Measurements from ENCODE around the gene TLE6.
"Not testable (repeated sequence)": the region's sequence is repeated elsewhere in the genome, so short reads cannot be mapped to it uniquely, and the experiment has no call there.

TLE6 gene

DNA sequence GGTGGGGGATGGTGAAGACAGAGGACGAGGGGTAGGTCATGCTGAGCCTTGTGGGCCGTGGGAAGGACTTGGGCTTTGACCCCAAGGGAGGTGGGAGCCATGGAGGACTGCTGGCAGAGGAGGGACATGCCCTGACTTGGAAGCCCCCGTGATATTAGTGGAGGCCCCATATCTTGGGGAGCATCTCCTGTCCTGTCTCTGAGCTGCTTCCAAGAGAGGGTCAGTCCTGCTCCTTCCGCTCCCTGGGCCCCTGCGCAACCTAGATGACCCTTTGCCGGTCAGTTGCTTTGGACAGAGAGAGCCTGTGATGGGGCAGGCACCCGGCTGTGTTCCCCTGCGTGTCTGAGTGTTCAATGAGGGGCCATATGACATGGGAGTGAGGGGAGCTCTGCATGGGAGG is 5.2 kb downstream of the TLE6 start:
- Mint-ChIP-seq H3K36me3 (no peaks in the 10 kb centered on the region), H3K4me1 (peaks cover 5% of the 10 kb centered on the region), H3K27ac (no peak overlapping the region), H3K9me3 (no peaks in the 10 kb centered on the region), H3K4me3 (no peak overlapping the region), H3K27me3 (peaks cover 60% of the 10 kb centered on the region)
- no peak for DNase-seq
- CTCF ChIA-PET: no interaction called here

- no peak for DNase-seq
- H3K9me3 Mint-ChIP-seq: no peaks in the 10 kb centered on the region
- H3K4me1 Mint-ChIP-seq: peaks cover under 1% of the 10 kb centered on the region
- CTCF ChIA-PET: no interaction called here
- H3K4me3 Mint-ChIP-seq: no peak overlapping the region
- peaks cover 61% of the 10 kb centered on the region for H3K27me3 Mint-ChIP-seq
- H3K36me3 Mint-ChIP-seq: no peaks in the 10 kb centered on the region
- H3K27ac Mint-ChIP-seq: no peak overlapping the region
Observed at GRCh38 chr19:2982983-2983350, 5.6 kb downstream of the TLE6 start.

- DNase-seq: no peak
- no peaks in the 10 kb centered on the region for H3K36me3 Mint-ChIP-seq
- H3K4me3 Mint-ChIP-seq: no peak overlapping the region
- peaks cover 61% of the 10 kb centered on the region for H3K27me3 Mint-ChIP-seq
- CTCF ChIA-PET: no interaction called here
- H3K4me1 Mint-ChIP-seq: no peaks in the 10 kb centered on the region
- no peaks in the 10 kb centered on the region for H3K9me3 Mint-ChIP-seq
- H3K27ac Mint-ChIP-seq: no peak overlapping the region
Observed at GRCh38 chr19:2983351-2984214, 6.2 kb downstream of the TLE6 start.

GRCh38 chr19:2984215-2984528 is 6.8 kb downstream of the TLE6 start:
- Mint-ChIP-seq H3K27ac (no peak overlapping the region), H3K27me3 (peaks cover 67% of the 10 kb centered on the region), H3K9me3 (no peaks in the 10 kb centered on the region), H3K4me3 (no peak overlapping the region), H3K36me3 (no peaks in the 10 kb centered on the region), H3K4me1 (no peaks in the 10 kb centered on the region)
- CTCF ChIA-PET: no interaction called here
- no peak for DNase-seq

- CTCF ChIA-PET: no interaction called here
- Mint-ChIP-seq H3K27ac (no peak overlapping the region), H3K9me3 (no peaks in the 10 kb centered on the region), H3K27me3 (peaks cover 50% of the 10 kb centered on the region), H3K36me3 (no peaks in the 10 kb centered on the region), H3K4me3 (no peak overlapping the region), H3K4me1 (no peaks in the 10 kb centered on the region)
- no peak for DNase-seq
Observed at GRCh38 chr19:2986951-2987524, 9.7 kb downstream of the TLE6 start.

GRCh38 chr19:2987797-2988196 is 10.4 kb downstream of the TLE6 start:
- peaks cover 42% of the 10 kb centered on the region for H3K27me3 Mint-ChIP-seq
- H3K4me1 Mint-ChIP-seq: no peaks in the 10 kb centered on the region
- DNase-seq: no peak
- no peak overlapping the region for H3K4me3 Mint-ChIP-seq
- CTCF ChIA-PET: no interaction called here
- H3K36me3 Mint-ChIP-seq: no peaks in the 10 kb centered on the region
- H3K9me3 Mint-ChIP-seq: no peaks in the 10 kb centered on the region
- H3K27ac Mint-ChIP-seq: no peak overlapping the region

GRCh38 chr19:2988568-2988967 is 11.2 kb downstream of the TLE6 start:
- H3K4me3 Mint-ChIP-seq: no peak overlapping the region
- no peaks in the 10 kb centered on the region for H3K4me1 Mint-ChIP-seq
- no peaks in the 10 kb centered on the region for H3K9me3 Mint-ChIP-seq
- H3K27me3 Mint-ChIP-seq: peaks cover 34% of the 10 kb centered on the region
- CTCF ChIA-PET: no interaction called here
- no peak overlapping the region for H3K27ac Mint-ChIP-seq
- no peak for DNase-seq
- no peaks in the 10 kb centered on the region for H3K36me3 Mint-ChIP-seq

- CTCF ChIA-PET: no interaction called here
- Mint-ChIP-seq H3K4me3 (no peak overlapping the region), H3K36me3 (no peaks in the 10 kb centered on the region), H3K4me1 (no peaks in the 10 kb centered on the region), H3K9me3 (no peaks in the 10 kb centered on the region), H3K27ac (no peak overlapping the region), H3K27me3 (peaks cover 26% of the 10 kb centered on the region)
- DNase-seq: no peak
Observed at GRCh38 chr19:2989236-2989946, 12.0 kb downstream of the TLE6 start.

- H3K27me3 Mint-ChIP-seq, H3K4me3 Mint-ChIP-seq, H3K9me3 Mint-ChIP-seq, H3K27ac Mint-ChIP-seq, H3K36me3 Mint-ChIP-seq, DNase-seq, CTCF ChIA-PET, H3K4me1 Mint-ChIP-seq: not testable (repeated sequence)
Observed at GRCh38 chr19:2992333-2992732, 15.0 kb downstream of the TLE6 start.

DNA sequence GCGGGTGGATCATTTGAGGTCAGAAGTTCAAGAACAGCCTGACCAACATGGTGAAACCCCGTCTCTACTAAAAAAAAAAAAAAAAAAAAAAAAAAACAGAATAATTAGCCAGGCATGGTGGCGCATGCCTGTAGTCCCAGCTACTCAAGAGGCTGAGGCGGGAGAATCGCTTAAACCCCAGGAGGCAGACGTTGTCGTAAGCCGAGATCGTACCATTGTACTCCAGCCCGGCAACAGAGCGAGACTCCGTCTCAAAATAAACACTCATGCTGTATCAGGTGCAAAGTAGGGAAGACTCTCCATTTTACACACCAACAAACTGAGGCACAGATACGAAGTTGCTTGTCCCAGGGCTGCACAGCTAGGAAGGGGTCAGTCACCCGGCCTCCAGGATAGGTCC is 15.6 kb downstream of the TLE6 start:
- H3K27me3 Mint-ChIP-seq: peaks cover 6% of the 10 kb centered on the region
- no peaks in the 10 kb centered on the region for H3K9me3 Mint-ChIP-seq
- CTCF ChIA-PET: no interaction called here
- no peak overlapping the region for H3K27ac Mint-ChIP-seq
- no peak for DNase-seq
- no peaks in the 10 kb centered on the region for H3K36me3 Mint-ChIP-seq
- no peak overlapping the region for H3K4me3 Mint-ChIP-seq
- no peaks in the 10 kb centered on the region for H3K4me1 Mint-ChIP-seq

DNA sequence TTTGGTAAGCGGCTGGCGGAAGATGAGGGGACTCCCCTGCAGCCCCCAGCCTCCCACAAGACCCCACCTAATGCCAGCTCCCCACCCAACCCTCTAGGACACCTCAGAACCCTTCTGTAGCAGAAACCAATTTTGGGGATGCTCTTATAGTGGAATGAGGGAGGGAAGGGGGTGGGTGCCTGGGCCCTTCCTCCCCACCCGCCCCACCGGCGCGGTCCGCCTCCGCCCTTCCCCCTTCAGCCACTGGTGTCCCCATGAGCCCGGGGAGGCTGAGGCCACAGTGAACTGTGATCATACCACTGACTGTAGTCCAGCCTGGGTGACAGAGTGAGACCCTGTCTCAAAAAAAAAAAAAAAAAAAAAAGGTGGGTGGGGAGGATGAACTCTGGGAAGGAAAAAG is 16.2 kb downstream of the TLE6 start:
- H3K36me3 Mint-ChIP-seq: no peaks in the 10 kb centered on the region
- no peak overlapping the region for H3K4me3 Mint-ChIP-seq
- no peaks in the 10 kb centered on the region for H3K9me3 Mint-ChIP-seq

DNA sequence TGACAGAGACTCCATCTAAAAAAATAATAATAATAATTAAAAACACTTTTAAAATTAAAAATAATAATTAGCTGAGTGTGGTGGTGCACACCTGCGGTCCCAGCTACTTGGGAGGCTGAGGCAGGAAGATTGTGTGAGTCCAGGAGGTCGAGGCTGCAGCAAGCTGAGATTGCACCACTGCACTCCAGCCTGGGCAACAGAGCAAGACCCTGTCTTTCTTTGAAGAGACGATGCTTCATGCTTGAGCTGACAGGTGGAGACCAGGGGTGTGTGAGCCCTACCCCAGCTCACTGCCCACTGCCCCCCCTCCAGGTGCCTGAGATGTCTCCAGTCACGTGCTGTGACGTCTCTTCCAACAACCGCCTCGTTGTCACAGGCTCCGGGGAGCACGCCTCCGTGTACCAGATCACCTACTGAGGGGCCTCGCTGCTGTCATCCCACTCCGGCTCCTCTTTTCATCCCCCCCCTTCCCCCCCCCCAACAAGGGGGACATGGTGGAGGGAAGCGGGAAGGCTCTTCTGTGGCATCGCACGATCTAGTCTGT is 17.3 kb downstream of the TLE6 start:
- no peak for DNase-seq
- H3K27ac Mint-ChIP-seq: no peak overlapping the region
- no peaks in the 10 kb centered on the region for H3K36me3 Mint-ChIP-seq
- CTCF ChIA-PET: no interaction called here
- H3K27me3 Mint-ChIP-seq: no peaks in the 10 kb centered on the region
- no peaks in the 10 kb centered on the region for H3K9me3 Mint-ChIP-seq
- H3K4me3 Mint-ChIP-seq: no peak overlapping the region
- H3K4me1 Mint-ChIP-seq: no peaks in the 10 kb centered on the region

More for the DNA sequence above, 16.2 kb downstream of the TLE6 start:
- DNase-seq: no peak
- peaks cover 6% of the 10 kb centered on the region for H3K27me3 Mint-ChIP-seq
- H3K4me1 Mint-ChIP-seq: no peaks in the 10 kb centered on the region
- H3K27ac Mint-ChIP-seq: no peak overlapping the region
- CTCF ChIA-PET: no interaction called here

GRCh38 chr19:2997720-2998119 is 20.4 kb downstream of the TLE6 start:
- DNase-seq: no peak
- H3K4me1 Mint-ChIP-seq: no peaks in the 10 kb centered on the region
- no peaks in the 10 kb centered on the region for H3K27me3 Mint-ChIP-seq
- no peak overlapping the region for H3K4me3 Mint-ChIP-seq
- no peaks in the 10 kb centered on the region for H3K9me3 Mint-ChIP-seq
- CTCF ChIA-PET: no interaction called here
- H3K36me3 Mint-ChIP-seq: no peaks in the 10 kb centered on the region
- H3K27ac Mint-ChIP-seq: no peak overlapping the region

GRCh38 chr19:2998642-2999041 is 21.3 kb downstream of the TLE6 start:
- no peak overlapping the region for H3K27ac Mint-ChIP-seq
- H3K9me3 Mint-ChIP-seq: no peaks in the 10 kb centered on the region
- H3K36me3 Mint-ChIP-seq: no peaks in the 10 kb centered on the region
- no peaks in the 10 kb centered on the region for H3K27me3 Mint-ChIP-seq
- no peak overlapping the region for H3K4me3 Mint-ChIP-seq
- DNase-seq: no peak
- H3K4me1 Mint-ChIP-seq: no peaks in the 10 kb centered on the region
- CTCF ChIA-PET: no interaction called here

GRCh38 chr19:3001235-3001800 is 24.0 kb downstream of the TLE6 start:
- H3K27ac Mint-ChIP-seq: no peak overlapping the region
- H3K4me3 Mint-ChIP-seq: no peak overlapping the region
- H3K27me3 Mint-ChIP-seq: no peaks in the 10 kb centered on the region
- CTCF ChIA-PET: no interaction called here
- H3K9me3 Mint-ChIP-seq: no peaks in the 10 kb centered on the region
- no peaks in the 10 kb centered on the region for H3K4me1 Mint-ChIP-seq
- no peak for DNase-seq
- no peaks in the 10 kb centered on the region for H3K36me3 Mint-ChIP-seq

All from activated naive CD4-positive, alpha-beta T cell treated with anti-CD3 and anti-CD28 coated beads, Interleukin-2, amount 10 ng/mL, durations not matched to agents 7 days and 5 days (primary cell).